Upper lobe of right lung (tissue), 1 donor: ENCODE measurements around the gene CNRIP1. TPM values are rescaled to one million over a fixed set of nuclear protein-coding genes. Genes with fewer than 3 reads are reported as not detected.
"Not testable (repeated sequence)": the region's sequence is repeated elsewhere in the genome, so short reads cannot be mapped to it uniquely, and the experiment has no call there.

Experiments
- ATAC-seq: fragments of 200-7000 bp; cut with Tn5 transposase; one replicate; pipeline ENCODE4 v1.9.1; 2020; ENCODE audit warnings: mild to moderate bottlenecking, moderate library complexity
- DNase-seq: peaks from one replicate; pipeline ENCODE4 v3.0.0-alpha.2; 2020
- H3K27ac ChIP-seq: fragments of 200-600 bp; one replicate; pipeline ENCODE4 v1.8.0; 2022
- H3K27me3 ChIP-seq: fragments of 200-600 bp; one replicate; pipeline ENCODE4 v1.8.0; 2022; ENCODE audit warnings: mild to moderate bottlenecking
- H3K36me3 ChIP-seq: fragments of 200-600 bp; one replicate; pipeline ENCODE4 v1.8.0; 2022
- H3K4me1 ChIP-seq: fragments of 200-600 bp; one replicate; pipeline ENCODE4 v1.8.0; 2022
- H3K4me3 ChIP-seq: fragments of 200-600 bp; one replicate; pipeline ENCODE4 v1.8.0; 2022; ENCODE audit warnings: mild to moderate bottlenecking
- H3K9me3 ChIP-seq: fragments of 200-600 bp; one replicate; pipeline ENCODE4 v1.8.0; 2022
- intact Hi-C: fragments of 100-400 bp; cut with DNase I; formaldehyde crosslinking; loops from one replicate; pipeline ENCODE4 v1.11.0; 2022
- total RNA-seq: library from RNA; stranded (reverse); fragmentation: NEBNext Ultra II Directional; extraction: Animal tissue kit (Norgen Biotek cat#: 25700); gene quantifications from one replicate; pipeline ENCODE4 v1.2.1, GENCODE V29; 2021
- TF ChIP-seq, protein P1 (sequence below): fragments of 200-600 bp; IDR thresholded peaks from one replicate; pipeline ENCODE4 v1.8.0; 2022; ENCODE audit warnings: antibody characterized with exemption
- donor health status: DM: no; HTN: yes; CAD: no; lungs with severe emphysema.

The CNRIP1 gene
- total RNA-seq, 1 donor from 2014 or later, result 23.8 TPM

DNA sequence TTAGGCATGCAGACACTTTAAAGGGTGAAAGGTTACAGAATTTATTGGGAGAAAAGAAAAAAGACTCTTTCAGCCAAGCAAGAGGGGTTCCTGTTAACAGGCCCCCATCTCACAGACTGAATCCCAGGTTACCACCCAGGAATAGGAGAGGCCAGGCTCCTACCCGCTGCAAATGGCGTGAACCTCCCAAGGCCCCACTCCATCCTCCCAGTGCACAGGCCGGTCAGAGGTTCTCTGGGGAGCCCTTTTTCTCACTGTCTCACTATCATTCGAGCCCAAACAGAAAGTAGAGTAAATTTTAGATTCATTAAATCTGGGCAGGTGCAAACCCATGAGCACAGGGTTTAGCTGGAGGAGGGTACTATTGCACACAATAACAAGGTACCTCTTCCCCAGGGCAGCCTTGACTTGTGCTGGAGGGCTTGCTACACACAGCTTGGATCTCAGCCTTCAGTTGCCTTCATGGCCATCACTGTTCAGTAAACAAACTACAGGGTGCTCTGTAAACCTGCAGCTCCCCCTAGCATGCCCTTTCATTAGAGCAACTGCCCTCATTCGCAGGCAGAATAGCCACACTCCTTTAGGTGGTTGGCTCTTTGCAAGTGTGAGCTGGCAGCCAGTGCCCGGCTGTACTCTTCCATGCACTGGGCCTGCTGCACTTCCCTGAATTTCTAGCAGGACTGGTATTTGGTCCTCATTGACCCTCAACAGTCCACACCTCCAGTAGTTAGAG is 38.0 kb upstream of the CNRIP1 start:
- TF ChIP-seq, protein P1, sequence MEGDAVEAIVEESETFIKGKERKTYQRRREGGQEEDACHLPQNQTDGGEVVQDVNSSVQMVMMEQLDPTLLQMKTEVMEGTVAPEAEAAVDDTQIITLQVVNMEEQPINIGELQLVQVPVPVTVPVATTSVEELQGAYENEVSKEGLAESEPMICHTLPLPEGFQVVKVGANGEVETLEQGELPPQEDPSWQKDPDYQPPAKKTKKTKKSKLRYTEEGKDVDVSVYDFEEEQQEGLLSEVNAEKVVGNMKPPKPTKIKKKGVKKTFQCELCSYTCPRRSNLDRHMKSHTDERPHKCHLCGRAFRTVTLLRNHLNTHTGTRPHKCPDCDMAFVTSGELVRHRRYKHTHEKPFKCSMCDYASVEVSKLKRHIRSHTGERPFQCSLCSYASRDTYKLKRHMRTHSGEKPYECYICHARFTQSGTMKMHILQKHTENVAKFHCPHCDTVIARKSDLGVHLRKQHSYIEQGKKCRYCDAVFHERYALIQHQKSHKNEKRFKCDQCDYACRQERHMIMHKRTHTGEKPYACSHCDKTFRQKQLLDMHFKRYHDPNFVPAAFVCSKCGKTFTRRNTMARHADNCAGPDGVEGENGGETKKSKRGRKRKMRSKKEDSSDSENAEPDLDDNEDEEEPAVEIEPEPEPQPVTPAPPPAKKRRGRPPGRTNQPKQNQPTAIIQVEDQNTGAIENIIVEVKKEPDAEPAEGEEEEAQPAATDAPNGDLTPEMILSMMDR, result peak; percentile 48
- DNase-seq (no peak), ATAC-seq (peak; percentile 77)
- H3K36me3 ChIP-seq, result no peaks in the 10 kb centered on the region
- no peaks in the 10 kb centered on the region for H3K27me3 ChIP-seq
- H3K4me1 ChIP-seq, result peaks cover 4% of the 10 kb centered on the region
- no peaks in the 10 kb centered on the region for H3K9me3 ChIP-seq
- no peak overlapping the region for H3K27ac ChIP-seq
- intact Hi-C loops, result no loop called here
- H3K4me3 ChIP-seq, result no peak overlapping the region

DNA sequence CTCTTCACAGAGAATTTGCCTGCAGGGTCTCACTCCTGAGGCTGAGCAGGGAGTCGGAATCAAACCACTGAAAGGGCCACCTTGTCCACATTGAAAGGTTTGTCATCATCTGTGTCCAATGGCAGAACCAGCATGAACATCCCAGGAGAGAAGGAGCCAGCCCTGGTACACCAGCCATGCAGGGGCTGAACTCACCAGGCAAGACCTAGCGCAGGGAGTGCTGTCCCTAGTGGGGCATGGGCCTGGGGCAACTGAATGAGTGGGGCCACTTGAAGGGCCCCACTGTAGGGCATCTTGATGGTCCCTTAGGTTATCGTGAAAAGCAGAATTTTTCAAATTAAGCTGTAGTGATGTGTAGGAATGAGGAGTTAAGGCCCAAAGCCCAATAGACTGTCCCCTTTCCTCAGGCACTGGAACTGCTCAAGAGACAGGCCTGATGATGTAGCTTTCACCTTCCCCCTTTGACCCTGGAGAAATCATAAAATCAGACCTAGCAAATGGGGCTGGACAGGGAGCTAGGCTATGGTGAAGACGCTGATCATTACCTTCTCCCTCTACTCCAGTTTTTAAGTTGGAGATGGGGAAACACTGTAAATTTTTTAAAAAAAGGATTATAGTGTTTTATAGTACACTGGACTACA is 37.0 kb upstream of the CNRIP1 start:
- no peak for DNase-seq
- TF ChIP-seq, protein P1, result no peak
- Histone ChIP-seq H3K9me3 (no peaks in the 10 kb centered on the region), H3K27ac (no peak overlapping the region), H3K36me3 (no peaks in the 10 kb centered on the region), H3K4me1 (peaks cover 2% of the 10 kb centered on the region), H3K4me3 (no peak overlapping the region), H3K27me3 (no peaks in the 10 kb centered on the region)
- intact Hi-C loops, result no loop called here
- ATAC-seq, result no peak

DNA sequence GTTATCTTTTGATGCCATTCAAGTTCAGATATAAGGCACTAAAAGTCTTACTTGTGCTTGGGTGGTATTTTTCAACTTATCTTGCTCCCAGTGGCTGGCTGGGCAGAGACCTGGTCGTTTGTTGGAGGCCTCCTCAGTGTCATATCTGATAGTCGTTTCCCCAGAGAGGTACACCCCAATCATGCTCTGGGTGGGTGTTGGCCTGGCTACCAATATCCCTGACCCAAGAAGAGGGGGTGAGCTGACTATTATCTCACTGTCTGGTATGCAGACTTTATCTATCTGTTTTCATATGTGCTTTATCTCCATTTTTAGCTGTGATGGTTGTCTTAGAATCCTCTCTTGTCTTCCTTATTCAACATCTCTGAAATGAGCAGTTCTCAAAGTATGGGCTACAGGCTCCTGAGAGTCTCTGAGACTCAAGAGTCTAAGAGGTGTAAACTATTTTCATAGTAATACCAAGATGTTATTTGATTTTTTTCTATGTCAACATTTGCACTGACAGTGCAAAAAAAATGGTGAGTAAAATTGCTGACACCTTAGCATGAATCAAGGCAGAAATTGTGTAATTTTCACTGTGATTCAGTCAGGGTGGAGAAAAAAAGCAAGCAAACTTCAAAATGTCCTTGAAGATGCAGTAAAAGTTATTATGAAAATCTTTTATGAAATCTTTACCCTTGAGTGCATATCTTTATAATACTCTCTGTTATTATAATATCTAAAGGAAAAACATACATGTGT is 33.1 kb upstream of the CNRIP1 start:
- Histone ChIP-seq H3K27me3 (no peaks in the 10 kb centered on the region), H3K4me1 (no peaks in the 10 kb centered on the region), H3K27ac (no peak overlapping the region), H3K4me3 (no peak overlapping the region), H3K36me3 (no peaks in the 10 kb centered on the region), H3K9me3 (no peaks in the 10 kb centered on the region)
- TF ChIP-seq, protein P1, result no peak
- DNase-seq (no peak), ATAC-seq (no peak)
- intact Hi-C loops, result no loop called here

DNA sequence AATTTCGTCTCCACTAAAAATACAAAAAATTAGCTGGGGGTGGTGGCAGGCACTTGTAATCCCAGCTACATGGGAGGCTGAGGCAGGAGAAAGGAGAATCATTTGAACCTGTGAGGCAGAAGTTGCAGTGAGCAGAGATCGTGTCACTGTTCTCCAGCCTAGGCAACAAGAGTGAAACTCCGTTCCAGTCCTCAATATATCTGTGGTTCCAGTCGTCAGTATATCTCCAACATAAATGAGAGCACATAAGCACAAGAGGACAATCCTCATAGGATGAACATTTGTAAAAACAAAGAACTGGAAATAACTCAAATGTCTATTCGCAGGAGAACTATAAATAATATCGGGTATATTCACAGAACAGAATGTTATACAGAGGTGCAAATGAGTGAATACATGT is 32.2 kb upstream of the CNRIP1 start:
- ATAC-seq, result no peak
- no peaks in the 10 kb centered on the region for H3K4me1 ChIP-seq
- H3K27me3 ChIP-seq, result no peaks in the 10 kb centered on the region
- H3K36me3 ChIP-seq, result no peaks in the 10 kb centered on the region
- intact Hi-C loops, result no loop called here
- H3K27ac ChIP-seq, result no peak overlapping the region
- H3K4me3 ChIP-seq, result no peak overlapping the region
- DNase-seq, result no peak
- TF ChIP-seq, protein P1, result no peak
- H3K9me3 ChIP-seq, result no peaks in the 10 kb centered on the region

DNA sequence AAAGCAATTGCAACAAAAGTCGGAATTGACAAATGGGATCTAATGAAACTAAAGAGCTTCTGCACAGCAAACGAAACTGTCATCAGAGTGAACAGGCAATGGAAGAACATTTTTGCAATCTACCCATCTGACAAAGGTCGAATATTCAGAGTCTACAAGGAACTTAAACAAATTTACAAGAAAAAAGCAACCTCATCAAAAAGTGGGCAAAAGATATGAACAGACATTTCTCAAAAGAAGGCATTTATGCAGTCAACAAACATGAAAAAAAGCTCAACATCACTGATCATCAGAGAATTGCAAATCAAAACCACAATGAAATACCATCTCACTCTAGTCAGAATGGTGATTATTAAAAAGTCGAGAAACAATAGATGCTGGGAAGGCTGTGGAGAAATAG is 29.3 kb upstream of the CNRIP1 start:
- H3K36me3 ChIP-seq, H3K9me3 ChIP-seq, H3K27ac ChIP-seq, H3K4me1 ChIP-seq, intact Hi-C loops, ATAC-seq, DNase-seq, H3K27me3 ChIP-seq, H3K4me3 ChIP-seq: not testable (repeated sequence)
